Endothelial cell of umbilical vein (primary cell): ENCODE data around the gene INTS11. TPM values are rescaled to one million over a fixed set of nuclear protein-coding genes. Genes with fewer than 3 reads are reported as not detected.

Source experiments
- BruUV-seq: library from RNA; stranded (reverse); fragments of 400-500 nt; replicated peaks from 2 replicates; lab custom pipeline; 2021; lab: Mats Ljungman, UMichigan
- CTCF ChIA-PET: fragments of 300-600, 350-600 bp; sonication (Branson Sonifier 250); formaldehyde crosslinking; loops from one replicate; lab custom pipeline; 2021; ENCODE audit warnings: antibody characterized with exemption, inconsistent platforms; lab: Charles Lee
- POLR2A ChIA-PET: fragments of 300-600, 350-600 bp; sonication (Branson Sonifier 250); formaldehyde crosslinking; loops from one replicate; lab custom pipeline; 2021; ENCODE audit warnings: antibody characterized with exemption, inconsistent platforms; lab: Charles Lee
- DNase-seq: peaks from one replicate; pipeline ENCODE4 v3.0.0-alpha.2; 2011; ENCODE audit warnings: low read depth, low spot score
- FAIRE-seq: peaks from 2 replicates; lab custom pipeline; 2011; peaks lifted over from hg19 to GRCh38; lab: Jason Lieb, UNC
- H2AFZ ChIP-seq: 2 replicates; pipeline ENCODE4 v1.6.0; 2012; ENCODE audit warnings: low read depth, low read length, control low read depth, inconsistent platforms
- H3K27ac ChIP-seq: 2 replicates; pipeline ENCODE4 v1.5.1; 2011; ENCODE audit warnings: low read depth, mild to moderate bottlenecking, control low read depth, low read length, moderate library complexity; ENCODE audit not compliant: insufficient read depth
- H3K27me3 ChIP-seq, 2 experiments: 2 replicates each; pipeline versions ENCODE4 v1.6.0 to v1.6.1; 2011; ENCODE audit warnings: low read length in 2 of 2, mixed read lengths in 1 of 2; ENCODE audit not compliant: control insufficient read depth in 2 of 2, insufficient read depth in 2 of 2
- H3K36me3 ChIP-seq, 2 experiments: 2 replicates in 1 of 2; 3 replicates in 1 of 2; pipeline ENCODE4 v1.5.1; 2011; ENCODE audit warnings: low read length in 2 of 2, mild to moderate bottlenecking in 1 of 2, moderate library complexity in 1 of 2; ENCODE audit not compliant: control insufficient read depth in 2 of 2, insufficient read depth in 2 of 2; ENCODE audit errors: extremely low read depth in 1 of 2
- H3K4me1 ChIP-seq: 3 replicates; pipeline ENCODE4 v1.5.1; 2011; ENCODE audit warnings: mild to moderate bottlenecking, low read length; ENCODE audit not compliant: control insufficient read depth, insufficient read depth; ENCODE audit errors: extremely low read depth
- H3K4me2 ChIP-seq: 2 replicates; pipeline ENCODE4 v1.6.1; 2011; ENCODE audit warnings: low read length, control low read depth, mixed read lengths; ENCODE audit not compliant: insufficient read depth
- H3K4me3 ChIP-seq, 3 experiments: fragments of 200-600 bp in 1 of 3; sonication (generic), shearing (Covaris generic) in 1 of 3; replicated peaks in 1 of 3; 2 replicates each; pipeline ENCODE4 v1.5.1; 2011 to 2016; ENCODE audit warnings: control low read depth in 3 of 3, low read length in 3 of 3, mild to moderate bottlenecking in 2 of 3, inconsistent platforms in 1 of 3, low read depth in 1 of 3, moderate library complexity in 1 of 3; ENCODE audit not compliant: insufficient read depth in 1 of 3
- H3K79me2 ChIP-seq: 2 replicates; pipeline ENCODE4 v1.6.0; 2012; ENCODE audit warnings: low read length, inconsistent platforms; ENCODE audit not compliant: control insufficient read depth, insufficient read depth
- H3K9ac ChIP-seq: replicated peaks from 2 replicates; pipeline ENCODE3; 2011; ENCODE audit warnings: low read length, control low read depth; ENCODE audit not compliant: insufficient read depth; ENCODE audit errors: extremely low read depth
- H3K9me1 ChIP-seq: replicated peaks from 3 replicates; pipeline ENCODE4 v1.6.0; 2011; ENCODE audit warnings: mild to moderate bottlenecking, low read length; ENCODE audit not compliant: control insufficient read depth, insufficient read depth; ENCODE audit errors: extremely low read depth
- H3K9me3 ChIP-seq: replicated peaks from 2 replicates; pipeline ENCODE4 v1.5.1; 2012; ENCODE audit warnings: low read length, inconsistent platforms; ENCODE audit not compliant: control insufficient read depth, insufficient read depth
- H4K20me1 ChIP-seq: replicated peaks from 2 replicates; pipeline ENCODE3; 2011; ENCODE audit warnings: mild to moderate bottlenecking, low read length; ENCODE audit not compliant: control insufficient read depth, insufficient read depth; ENCODE audit errors: extremely low read depth
- EZH2 ChIP-seq: IDR thresholded peaks from 2 replicates; pipeline ENCODE4 v1.6.1; 2012; ENCODE audit warnings: borderline replicate concordance, low read depth, mild to moderate bottlenecking, moderate library complexity, low read length, inconsistent platforms; ENCODE audit not compliant: severe bottlenecking
- FOS ChIP-seq: IDR thresholded peaks from 2 replicates; pipeline ENCODE4 v1.6.1; 2011; ENCODE audit warnings: mild to moderate bottlenecking, low read length, moderate library complexity, borderline replicate concordance; ENCODE audit not compliant: insufficient read depth
- GATA2 ChIP-seq: IDR thresholded peaks from 2 replicates; pipeline ENCODE4 v1.7.0; 2011; ENCODE audit warnings: low read depth, mild to moderate bottlenecking, moderate library complexity, mixed read lengths, low read length; ENCODE audit not compliant: insufficient read length, insufficient read depth
- JUN ChIP-seq: IDR thresholded peaks from 2 replicates; pipeline ENCODE4 v1.6.1; 2011; ENCODE audit warnings: borderline replicate concordance, low read depth; ENCODE audit not compliant: insufficient read length, insufficient read depth
- MYC ChIP-seq: IDR thresholded peaks from one replicate; pipeline ENCODE4 v1.6.1; 2011; ENCODE audit warnings: mild to moderate bottlenecking, low read depth, low read length
- POLR2A ChIP-seq: IDR thresholded peaks from 2 replicates; pipeline ENCODE4 v1.6.1; 2012; ENCODE audit warnings: low read depth, mild to moderate bottlenecking, control low read depth, low read length
- POLR2AphosphoS5 ChIP-seq: IDR thresholded peaks from 2 replicates; pipeline ENCODE4 v1.6.1; 2012; ENCODE audit warnings: low read depth, mild to moderate bottlenecking, control low read depth, low read length, moderate library complexity; ENCODE audit not compliant: insufficient read depth
- dilution Hi-C: fragments of 300-500 bp; cut with MboI; formaldehyde crosslinking; loops from one replicate; pipeline ENCODE4 v1.15.0; 2019; ENCODE audit warnings: low sequenced_read_pairs; ENCODE audit not compliant: extremely low pct_ligation_motif_present
- intact Hi-C: fragments of 100-400 bp; cut with micrococcal nuclease; formaldehyde crosslinking; loops from one replicate; pipeline ENCODE4 v1.10.0; 2022
- polyA plus RNA-seq, 4 experiments: library from polyadenylated mRNA; depleted of rRNA in 3 of 4; stranded (reverse) in 3 of 4; unstranded in 1 of 4; fragments of >200 nt; gene quantifications; 2 replicates each; pipeline versions ENCODE4 v1.2.1 to v1.2.3, GENCODE V29; 2011 to 2012; ENCODE audit warnings: missing spikeins in 1 of 4
- total RNA-seq: library from RNA; stranded (reverse); gene quantifications from 2 replicates; pipeline ENCODE4 v1.2.3, GENCODE V29; 2021
- TF ChIP-seq, protein P1 (sequence below), 2 donors: IDR thresholded peaks; 1 replicate in 1 of 2; 2 replicates in 1 of 2; pipeline ENCODE4 v1.5.1; 2011; ENCODE audit warnings: low read length in 2 of 2, mild to moderate bottlenecking in 2 of 2, moderate library complexity in 2 of 2, control low read depth in 1 of 2, inconsistent platforms in 1 of 2, low read depth in 1 of 2; ENCODE audit not compliant: insufficient read depth in 1 of 2; ENCODE audit errors: extremely low read depth in 1 of 2
- TF ChIP-seq, protein P2 (sequence below): IDR thresholded peaks from 2 replicates; pipeline ENCODE4 v1.6.1; 2011; ENCODE audit not compliant: insufficient read depth, insufficient read length

The INTS11 gene
- total and polyA plus RNA-seq, 2 donors (not counting 3 experiments of a cell fraction or from before 2014, with no cell fraction given), result 132 to 222 TPM

DNA sequence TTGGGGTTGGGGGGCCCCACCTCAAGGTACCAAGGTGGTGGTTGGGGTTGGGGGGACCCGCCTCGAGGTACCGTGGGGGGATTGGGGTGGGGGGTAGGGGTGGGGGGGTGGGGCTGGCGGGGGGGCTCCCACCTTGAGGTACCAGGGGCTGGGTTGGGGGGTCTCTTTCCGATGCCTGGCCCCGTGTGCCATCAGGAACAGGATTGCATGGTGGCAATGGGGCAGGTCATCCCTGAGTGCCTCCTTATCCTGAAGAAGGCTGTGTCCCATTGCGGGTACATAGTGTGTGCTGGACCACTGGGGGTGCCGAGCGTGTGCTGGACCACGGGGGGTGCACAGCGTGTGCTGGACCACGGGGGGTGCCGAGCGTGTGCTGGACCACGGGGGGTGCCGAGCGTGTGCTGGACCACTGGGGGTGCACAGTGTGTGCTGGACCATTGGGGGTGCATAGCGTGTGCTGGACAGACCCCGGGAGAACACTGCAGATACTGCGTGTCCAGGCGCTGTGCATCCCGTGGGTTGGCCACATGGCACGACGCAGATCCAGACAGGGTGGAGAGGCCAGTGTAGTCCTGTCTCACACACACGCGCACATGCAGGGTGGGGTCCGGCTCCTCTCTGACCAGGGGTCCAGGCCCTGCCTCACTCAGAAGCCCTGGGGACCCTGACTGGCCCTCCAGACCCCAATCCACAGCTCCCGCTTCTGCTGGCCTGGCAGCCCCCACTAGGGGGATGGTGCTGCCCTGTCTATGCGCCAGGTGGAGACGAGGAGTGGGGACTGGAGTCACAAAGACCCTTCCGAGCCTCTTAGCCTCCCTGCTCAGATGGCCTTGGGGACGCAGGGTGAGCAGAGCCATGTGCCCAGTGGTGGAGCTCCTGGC, 40.0 kb downstream of the INTS11 start:
- dilution Hi-C loops (no loop called here), intact Hi-C loops (no loop called here)
- Histone ChIP-seq H3K9me3 (no peaks in the 10 kb centered on the region), H3K36me3 (no peaks in the 10 kb centered on the region), H3K79me2 (no peaks in the 10 kb centered on the region), H3K9ac (no peak overlapping the region), H2AFZ (no peak overlapping the region), H3K9me1 (no peaks in the 10 kb centered on the region), H3K27ac (no peak overlapping the region), H3K27me3 (no peaks in the 10 kb centered on the region), H4K20me1 (no peaks in the 10 kb centered on the region), H3K4me3 (no peak overlapping the region), H3K4me1 (peaks cover 2% of the 10 kb centered on the region), H3K4me2 (no peak overlapping the region)
- TF ChIP-seq GATA2 (no peak), EZH2 (no peak), FOS (no peak), JUN (no peak), POLR2AphosphoS5 (no peak), POLR2A (no peak), MYC (no peak)
- TF ChIP-seq, protein P1, sequence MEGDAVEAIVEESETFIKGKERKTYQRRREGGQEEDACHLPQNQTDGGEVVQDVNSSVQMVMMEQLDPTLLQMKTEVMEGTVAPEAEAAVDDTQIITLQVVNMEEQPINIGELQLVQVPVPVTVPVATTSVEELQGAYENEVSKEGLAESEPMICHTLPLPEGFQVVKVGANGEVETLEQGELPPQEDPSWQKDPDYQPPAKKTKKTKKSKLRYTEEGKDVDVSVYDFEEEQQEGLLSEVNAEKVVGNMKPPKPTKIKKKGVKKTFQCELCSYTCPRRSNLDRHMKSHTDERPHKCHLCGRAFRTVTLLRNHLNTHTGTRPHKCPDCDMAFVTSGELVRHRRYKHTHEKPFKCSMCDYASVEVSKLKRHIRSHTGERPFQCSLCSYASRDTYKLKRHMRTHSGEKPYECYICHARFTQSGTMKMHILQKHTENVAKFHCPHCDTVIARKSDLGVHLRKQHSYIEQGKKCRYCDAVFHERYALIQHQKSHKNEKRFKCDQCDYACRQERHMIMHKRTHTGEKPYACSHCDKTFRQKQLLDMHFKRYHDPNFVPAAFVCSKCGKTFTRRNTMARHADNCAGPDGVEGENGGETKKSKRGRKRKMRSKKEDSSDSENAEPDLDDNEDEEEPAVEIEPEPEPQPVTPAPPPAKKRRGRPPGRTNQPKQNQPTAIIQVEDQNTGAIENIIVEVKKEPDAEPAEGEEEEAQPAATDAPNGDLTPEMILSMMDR (IDR thresholded peaks at IDR 0.05; ENCODE audit: extremely low read depth in 1 of 2, insufficient read depth in 1 of 2, low read depth in 1 of 2, low read length in 2 of 2), result no peak
- TF ChIP-seq, protein P2, sequence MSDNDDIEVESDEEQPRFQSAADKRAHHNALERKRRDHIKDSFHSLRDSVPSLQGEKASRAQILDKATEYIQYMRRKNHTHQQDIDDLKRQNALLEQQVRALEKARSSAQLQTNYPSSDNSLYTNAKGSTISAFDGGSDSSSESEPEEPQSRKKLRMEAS, result no peak
- DNase-seq, result no peak
- POLR2A ChIA-PET, result no interaction called here
- BruUV-seq, result no TSS peak
- FAIRE-seq, result no peak
- CTCF ChIA-PET, result interaction anchor here (2.8 kb wide), 1 partner anchor 162 kb away, joined by 7 read pairs; no protein-coding TSS in a partner anchor
